Neural cell (in vitro differentiated cells): ENCODE measurements around the gene ATG2B. TPM values are rescaled to one million over a fixed set of nuclear protein-coding genes. Genes with fewer than 3 reads are reported as not detected.

Experiments
- H2AFZ ChIP-seq: fragments of 200-600, 300-800 bp; sonication (generic), shearing (Covaris generic); 2 replicates; pipeline ENCODE4 v1.6.0; 2014; ENCODE audit warnings: low read depth, mild to moderate bottlenecking, antibody characterized with exemption, low read length, moderate library complexity
- H3F3A ChIP-seq: fragments of 200-600 bp; shearing (Covaris generic); 2 replicates; pipeline ENCODE4 v1.6.1; 2016; ENCODE audit warnings: mild to moderate bottlenecking, moderate library complexity, mixed read lengths, antibody characterized with exemption, low read length; ENCODE audit not compliant: insufficient read depth, poor library complexity, severe bottlenecking
- H3K27ac ChIP-seq: fragments of 200-600, 300-800 bp; sonication (generic), shearing (Covaris generic); 2 replicates; pipeline ENCODE4 v1.5.1; 2014; ENCODE audit warnings: mild to moderate bottlenecking, low read length, moderate library complexity
- H3K27me3 ChIP-seq: fragments of 300-800, 200-600 bp; sonication (generic), shearing (Covaris generic); 2 replicates; pipeline ENCODE4 v1.6.0; 2014; ENCODE audit warnings: mild to moderate bottlenecking, low read depth, low read length, moderate library complexity; ENCODE audit not compliant: insufficient read depth
- H3K36me3 ChIP-seq: fragments of 300-800, 200-600 bp; sonication (generic), shearing (Covaris generic); 2 replicates; pipeline ENCODE4 v1.5.1; 2014; ENCODE audit warnings: mild to moderate bottlenecking, antibody characterized with exemption, low read length, moderate library complexity; ENCODE audit not compliant: insufficient read depth
- H3K4me2 ChIP-seq: fragments of 300-800, 200-600 bp; sonication (generic), shearing (Covaris generic); 2 replicates; pipeline ENCODE4 v1.6.0; 2014; ENCODE audit warnings: mild to moderate bottlenecking, low read length
- H3K4me3 ChIP-seq: fragments of 300-800, 200-600 bp; sonication (generic), shearing (Covaris generic); 2 replicates; pipeline ENCODE4 v1.5.1; 2014; ENCODE audit warnings: mild to moderate bottlenecking, low read length, moderate library complexity
- H3K79me2 ChIP-seq: fragments of 200-600 bp; shearing (Covaris generic); replicated peaks from 2 replicates; pipeline ENCODE4 v1.6.0; 2014; ENCODE audit warnings: mild to moderate bottlenecking, low read length, moderate library complexity; ENCODE audit not compliant: insufficient read depth
- H3K9ac ChIP-seq: fragments of 300-800, 200-600 bp; sonication (generic), shearing (Covaris generic); 2 replicates; pipeline ENCODE4 v1.6.1; 2016; ENCODE audit warnings: mild to moderate bottlenecking, low read length, mixed read lengths
- H3K9me2 ChIP-seq: fragments of 200-600 bp; shearing (Covaris generic); 2 replicates; pipeline ENCODE4 v1.6.1; 2016; ENCODE audit warnings: mild to moderate bottlenecking, low read length, mixed read lengths; ENCODE audit not compliant: insufficient read depth
- H3K9me3 ChIP-seq: fragments of 200-600, 300-800 bp; sonication (generic), shearing (Covaris generic); 2 replicates; pipeline ENCODE4 v1.6.1; 2016; ENCODE audit warnings: mild to moderate bottlenecking, mixed run types, low read length, moderate library complexity, mixed read lengths
- H4K20me1 ChIP-seq: fragments of 200-600 bp; shearing (Covaris generic); 2 replicates; pipeline ENCODE4 v1.6.1; 2016; ENCODE audit warnings: mild to moderate bottlenecking, mixed run types; ENCODE audit not compliant: insufficient read depth
- EP300 ChIP-seq: fragments of 450-650 bp; conservative IDR thresholded peaks from 2 replicates; pipeline ENCODE4 v1.6.1; 2014; ENCODE audit warnings: antibody characterized with exemption, mild to moderate bottlenecking, moderate library complexity; ENCODE audit not compliant: poor library complexity, severe bottlenecking
- EZH2 ChIP-seq: fragments of 200-600, 300-800 bp; shearing (Covaris generic), sonication (generic); IDR thresholded peaks from 2 replicates; pipeline ENCODE4 v1.6.1; 2014; ENCODE audit warnings: antibody characterized with exemption, low read length, borderline replicate concordance, mild to moderate bottlenecking; ENCODE audit not compliant: insufficient read depth, poor library complexity, severe bottlenecking
- MXI1 ChIP-seq: fragments of 450-650 bp; conservative IDR thresholded peaks from 2 replicates; pipeline ENCODE4 v1.6.1; 2014; ENCODE audit warnings: antibody characterized with exemption, mild to moderate bottlenecking; ENCODE audit not compliant: poor library complexity, severe bottlenecking
- POLR2AphosphoS5 ChIP-seq: IDR thresholded peaks from 2 replicates; pipeline ENCODE4 v1.6.1; 2012
- RAD21 ChIP-seq: fragments of 450-650 bp; conservative IDR thresholded peaks from 2 replicates; pipeline ENCODE4 v1.6.1; 2014; ENCODE audit warnings: antibody characterized with exemption, mild to moderate bottlenecking, moderate library complexity
- SMC3 ChIP-seq: fragments of 450-650 bp; conservative IDR thresholded peaks from 2 replicates; pipeline ENCODE4 v1.6.1; 2014; ENCODE audit warnings: antibody characterized with exemption, mild to moderate bottlenecking, moderate library complexity; ENCODE audit not compliant: poor library complexity
- TAF1 ChIP-seq: IDR thresholded peaks from 2 replicates; pipeline ENCODE4 v1.6.1; 2012; ENCODE audit warnings: low read depth
- polyA plus RNA-seq: library from polyadenylated mRNA; depleted of rRNA; stranded (reverse); fragments of >200 nt; gene quantifications from 2 replicates; pipeline ENCODE4 v1.2.3, GENCODE V29; 2014
- TF ChIP-seq, protein P1 (sequence below): fragments of 450-650 bp; IDR thresholded peaks from 2 replicates; pipeline ENCODE4 v1.5.1; 2014; ENCODE audit warnings: antibody characterized with exemption, mild to moderate bottlenecking, moderate library complexity; ENCODE audit not compliant: poor library complexity, severe bottlenecking
- TF ChIP-seq, protein P2 (sequence below): IDR thresholded peaks from 2 replicates; pipeline ENCODE4 v1.6.1; 2012; ENCODE audit warnings: borderline replicate concordance

ATG2B gene
- polyA plus RNA-seq, 1 donor from 2014 or later, result 16.2 TPM

DNA sequence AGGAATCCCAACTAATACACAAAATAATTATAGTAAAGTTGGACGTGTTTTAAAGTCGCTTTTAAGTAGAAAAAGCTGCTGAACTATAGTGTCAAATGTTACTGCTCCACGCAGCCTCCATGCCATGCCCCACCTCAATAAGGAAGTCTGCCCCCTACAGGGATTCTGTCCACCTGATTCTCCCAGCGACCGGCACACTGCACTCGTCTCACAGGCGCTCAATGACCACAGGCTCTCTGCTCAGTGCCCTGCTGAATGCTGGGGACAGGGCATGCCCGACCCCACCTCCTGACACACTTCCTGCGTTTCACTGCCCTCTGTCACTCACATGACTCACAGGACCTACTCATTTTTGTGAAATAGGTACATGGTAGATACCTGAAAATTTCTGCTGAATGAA, 58.2 kb downstream of the ATG2B start:
- H3K36me3 ChIP-seq, result no peaks in the 10 kb centered on the region
- no peak overlapping the region for H2AFZ ChIP-seq
- no peak for TF ChIP-seq EP300
- no peak for TF ChIP-seq EZH2
- TF ChIP-seq RAD21, result no peak
- TF ChIP-seq TAF1, result no peak
- TF ChIP-seq MXI1, result no peak
- TF ChIP-seq, protein P1, sequence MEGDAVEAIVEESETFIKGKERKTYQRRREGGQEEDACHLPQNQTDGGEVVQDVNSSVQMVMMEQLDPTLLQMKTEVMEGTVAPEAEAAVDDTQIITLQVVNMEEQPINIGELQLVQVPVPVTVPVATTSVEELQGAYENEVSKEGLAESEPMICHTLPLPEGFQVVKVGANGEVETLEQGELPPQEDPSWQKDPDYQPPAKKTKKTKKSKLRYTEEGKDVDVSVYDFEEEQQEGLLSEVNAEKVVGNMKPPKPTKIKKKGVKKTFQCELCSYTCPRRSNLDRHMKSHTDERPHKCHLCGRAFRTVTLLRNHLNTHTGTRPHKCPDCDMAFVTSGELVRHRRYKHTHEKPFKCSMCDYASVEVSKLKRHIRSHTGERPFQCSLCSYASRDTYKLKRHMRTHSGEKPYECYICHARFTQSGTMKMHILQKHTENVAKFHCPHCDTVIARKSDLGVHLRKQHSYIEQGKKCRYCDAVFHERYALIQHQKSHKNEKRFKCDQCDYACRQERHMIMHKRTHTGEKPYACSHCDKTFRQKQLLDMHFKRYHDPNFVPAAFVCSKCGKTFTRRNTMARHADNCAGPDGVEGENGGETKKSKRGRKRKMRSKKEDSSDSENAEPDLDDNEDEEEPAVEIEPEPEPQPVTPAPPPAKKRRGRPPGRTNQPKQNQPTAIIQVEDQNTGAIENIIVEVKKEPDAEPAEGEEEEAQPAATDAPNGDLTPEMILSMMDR, result no peak
- TF ChIP-seq, protein P2, sequence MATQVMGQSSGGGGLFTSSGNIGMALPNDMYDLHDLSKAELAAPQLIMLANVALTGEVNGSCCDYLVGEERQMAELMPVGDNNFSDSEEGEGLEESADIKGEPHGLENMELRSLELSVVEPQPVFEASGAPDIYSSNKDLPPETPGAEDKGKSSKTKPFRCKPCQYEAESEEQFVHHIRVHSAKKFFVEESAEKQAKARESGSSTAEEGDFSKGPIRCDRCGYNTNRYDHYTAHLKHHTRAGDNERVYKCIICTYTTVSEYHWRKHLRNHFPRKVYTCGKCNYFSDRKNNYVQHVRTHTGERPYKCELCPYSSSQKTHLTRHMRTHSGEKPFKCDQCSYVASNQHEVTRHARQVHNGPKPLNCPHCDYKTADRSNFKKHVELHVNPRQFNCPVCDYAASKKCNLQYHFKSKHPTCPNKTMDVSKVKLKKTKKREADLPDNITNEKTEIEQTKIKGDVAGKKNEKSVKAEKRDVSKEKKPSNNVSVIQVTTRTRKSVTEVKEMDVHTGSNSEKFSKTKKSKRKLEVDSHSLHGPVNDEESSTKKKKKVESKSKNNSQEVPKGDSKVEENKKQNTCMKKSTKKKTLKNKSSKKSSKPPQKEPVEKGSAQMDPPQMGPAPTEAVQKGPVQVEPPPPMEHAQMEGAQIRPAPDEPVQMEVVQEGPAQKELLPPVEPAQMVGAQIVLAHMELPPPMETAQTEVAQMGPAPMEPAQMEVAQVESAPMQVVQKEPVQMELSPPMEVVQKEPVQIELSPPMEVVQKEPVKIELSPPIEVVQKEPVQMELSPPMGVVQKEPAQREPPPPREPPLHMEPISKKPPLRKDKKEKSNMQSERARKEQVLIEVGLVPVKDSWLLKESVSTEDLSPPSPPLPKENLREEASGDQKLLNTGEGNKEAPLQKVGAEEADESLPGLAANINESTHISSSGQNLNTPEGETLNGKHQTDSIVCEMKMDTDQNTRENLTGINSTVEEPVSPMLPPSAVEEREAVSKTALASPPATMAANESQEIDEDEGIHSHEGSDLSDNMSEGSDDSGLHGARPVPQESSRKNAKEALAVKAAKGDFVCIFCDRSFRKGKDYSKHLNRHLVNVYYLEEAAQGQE, result no peak
- no peak for TF ChIP-seq POLR2AphosphoS5
- TF ChIP-seq SMC3, result no peak
- no peak overlapping the region for H3K4me2 ChIP-seq
- no peaks in the 10 kb centered on the region for H3K79me2 ChIP-seq
- H3K9me3 ChIP-seq, result no peaks in the 10 kb centered on the region
- no peaks in the 10 kb centered on the region for H3F3A ChIP-seq
- H4K20me1 ChIP-seq, result no peaks in the 10 kb centered on the region
- no peaks in the 10 kb centered on the region for H3K9me2 ChIP-seq
- no peak overlapping the region for H3K9ac ChIP-seq
- no peak overlapping the region for H3K27ac ChIP-seq
- no peak overlapping the region for H3K4me3 ChIP-seq
- no peaks in the 10 kb centered on the region for H3K27me3 ChIP-seq

DNA sequence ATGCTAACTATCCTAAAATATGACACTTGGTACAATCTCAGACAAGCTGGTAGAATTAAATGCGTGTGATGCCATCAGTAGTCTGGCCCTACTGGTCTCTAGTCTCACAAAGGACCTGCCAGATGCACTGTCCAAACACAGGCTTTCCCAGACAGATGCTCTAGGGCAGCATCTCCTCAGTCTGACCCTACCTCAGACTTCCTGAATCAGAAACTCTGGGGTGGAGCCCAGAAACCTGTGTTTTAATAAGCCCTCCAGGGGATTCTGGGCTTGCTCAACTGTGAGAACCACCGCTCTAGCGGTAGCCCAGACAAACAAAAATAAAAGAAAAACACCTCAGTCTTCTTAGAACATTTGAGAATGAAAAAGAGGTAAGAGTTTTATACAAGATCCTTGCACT, 59.2 kb downstream of the ATG2B start:
- H3K79me2 ChIP-seq, result no peaks in the 10 kb centered on the region

More for the DNA sequence above, 59.2 kb downstream of the ATG2B start:
- Histone ChIP-seq H2AFZ (no peak overlapping the region), H3K4me3 (no peak overlapping the region), H3K36me3 (no peaks in the 10 kb centered on the region), H3K27ac (no peak overlapping the region), H3K9me3 (no peaks in the 10 kb centered on the region), H3K9ac (no peak overlapping the region), H3F3A (no peaks in the 10 kb centered on the region), H3K27me3 (no peaks in the 10 kb centered on the region), H3K9me2 (no peaks in the 10 kb centered on the region), H3K4me2 (no peak overlapping the region), H4K20me1 (no peaks in the 10 kb centered on the region)
- TF ChIP-seq EP300, result no peak
- TF ChIP-seq, protein P2, result no peak
- TF ChIP-seq TAF1, result no peak
- TF ChIP-seq MXI1, result no peak
- TF ChIP-seq SMC3, result no peak
- TF ChIP-seq EZH2, result no peak
- no peak for TF ChIP-seq RAD21
- no peak for TF ChIP-seq POLR2AphosphoS5
- TF ChIP-seq, protein P1, result no peak
